GM21360 (cell line): Measurements from ENCODE around the gene MYO15B.

Experiments
- ATAC-seq: cut with Tn5 transposase; IDR thresholded peaks from one replicate; pipeline ENCODE4 v1.9.1; 2021; ENCODE audit warnings: mild to moderate bottlenecking, moderate library complexity; ENCODE audit not compliant: unreplicated experiment

Gene MYO15B

GRCh38 chr17:75558666-75559530 is 28.7 kb upstream of the MYO15B start:
- ATAC-seq: no peak

GRCh38 chr17:75559958-75560533 is 27.6 kb upstream of the MYO15B start:
- ATAC-seq: no peak

GRCh38 chr17:75561927-75562603 is 25.5 kb upstream of the MYO15B start:
- ATAC-seq: no peak

DNA sequence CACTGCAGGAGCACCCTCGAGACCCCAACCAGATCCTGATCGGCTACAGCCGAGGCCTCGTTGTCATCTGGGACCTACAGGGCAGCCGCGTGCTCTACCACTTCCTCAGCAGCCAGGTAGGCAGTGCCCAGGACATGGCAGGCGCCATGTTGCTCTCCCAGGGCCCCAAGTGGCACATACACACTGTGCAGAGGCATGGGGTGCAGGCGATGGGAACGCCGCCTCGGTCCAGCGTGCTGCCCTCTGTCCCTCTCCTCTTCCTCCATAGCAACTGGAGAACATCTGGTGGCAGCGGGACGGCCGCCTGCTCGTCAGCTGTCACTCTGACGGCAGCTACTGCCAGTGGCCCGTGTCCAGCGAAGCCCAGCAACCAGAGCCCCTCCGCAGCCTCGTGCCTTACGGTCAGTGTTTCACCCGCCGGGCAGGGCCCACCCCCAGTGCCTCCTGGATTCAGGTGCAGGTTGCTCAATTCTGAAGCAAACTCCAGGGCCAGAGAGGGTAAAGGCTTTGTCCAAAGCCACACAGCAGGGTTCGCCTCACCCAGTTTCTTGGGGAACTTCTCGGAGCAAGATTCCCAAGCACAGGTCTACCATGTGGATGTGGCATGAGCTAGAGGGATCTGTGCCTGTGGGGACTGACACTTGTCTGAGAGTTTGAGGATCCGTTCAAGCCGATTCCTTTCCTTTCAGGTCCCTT is 24.4 kb upstream of the MYO15B start:
- no peak for ATAC-seq

DNA sequence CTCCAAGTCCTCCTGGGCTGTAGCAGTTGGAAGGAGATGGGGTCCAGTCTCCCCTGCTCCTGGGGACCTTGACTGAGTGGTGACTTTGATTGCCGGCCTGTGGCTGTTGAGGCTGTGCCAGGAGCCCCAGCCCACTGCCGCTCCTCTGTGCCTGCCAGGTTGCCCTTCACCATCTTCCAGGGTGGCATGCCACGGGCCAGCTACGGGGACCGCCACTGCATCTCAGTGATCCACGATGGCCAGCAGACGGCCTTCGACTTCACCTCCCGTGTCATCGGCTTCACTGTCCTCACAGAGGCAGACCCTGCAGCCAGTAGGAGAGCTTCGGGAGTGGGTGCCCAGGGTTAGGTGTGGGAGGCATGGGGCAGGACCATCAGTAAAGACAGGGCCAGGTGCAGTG is 23.4 kb upstream of the MYO15B start:
- no peak for ATAC-seq

DNA sequence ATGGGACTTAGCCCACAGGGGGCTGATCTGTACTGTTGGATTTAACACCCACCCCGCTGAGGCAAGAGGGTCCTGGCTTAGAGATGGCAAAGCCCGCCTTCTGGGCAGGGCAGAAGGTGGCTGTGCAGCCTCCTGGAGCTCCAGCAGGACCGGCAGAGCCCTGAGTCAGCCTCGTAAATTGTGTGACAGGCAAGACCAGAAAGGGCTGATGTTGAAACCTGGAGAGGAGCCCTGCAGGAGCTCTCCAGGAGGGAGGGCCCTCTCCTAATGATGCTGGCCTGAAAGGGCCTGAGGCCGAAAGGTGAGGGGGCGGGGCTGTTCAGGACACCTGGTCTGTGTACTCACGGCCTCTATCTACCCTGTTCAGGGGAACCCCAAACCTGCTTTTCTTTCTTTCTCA is 22.5 kb upstream of the MYO15B start:
- ATAC-seq: no peak

DNA sequence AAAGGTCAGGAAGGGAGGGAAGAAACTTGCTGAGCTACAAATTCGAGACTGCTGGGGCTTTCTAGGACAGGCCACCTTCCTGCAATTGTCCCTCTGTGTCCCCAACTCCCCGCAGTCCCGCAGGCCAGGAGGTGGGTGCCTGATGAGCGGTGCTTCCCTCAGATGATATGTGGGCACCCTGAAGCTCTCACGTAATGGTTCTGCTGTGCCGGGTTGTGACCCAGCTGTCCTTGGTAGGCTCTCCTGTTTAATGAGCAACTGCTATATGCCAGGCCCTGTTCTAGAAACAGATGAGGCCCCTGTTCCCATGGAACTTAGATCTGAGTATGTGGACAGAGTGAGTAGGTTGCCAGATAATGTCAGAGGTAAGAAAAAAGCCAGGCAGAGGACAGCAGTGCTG is 22.0 kb upstream of the MYO15B start:
- no peak for ATAC-seq

DNA sequence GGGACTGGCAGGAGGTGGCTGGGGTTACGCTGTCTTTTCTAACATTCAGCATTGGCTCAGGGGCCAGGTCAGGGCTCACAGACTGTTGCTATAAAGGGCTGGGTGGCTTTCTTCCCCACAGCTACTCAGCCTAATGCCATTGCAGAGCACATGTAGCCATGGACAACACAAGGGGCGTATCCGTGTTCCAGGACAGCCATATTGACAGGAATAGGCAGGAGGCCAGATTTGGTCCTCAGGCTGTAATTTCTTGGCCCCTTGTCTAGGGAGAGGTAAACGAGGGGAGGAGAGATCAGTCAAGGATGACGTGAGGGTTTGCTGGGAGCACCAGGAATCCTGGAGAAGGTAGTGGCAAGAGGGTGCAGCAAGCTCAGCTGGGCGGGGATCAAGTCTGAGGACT is 21.2 kb upstream of the MYO15B start:
- no peak for ATAC-seq

DNA sequence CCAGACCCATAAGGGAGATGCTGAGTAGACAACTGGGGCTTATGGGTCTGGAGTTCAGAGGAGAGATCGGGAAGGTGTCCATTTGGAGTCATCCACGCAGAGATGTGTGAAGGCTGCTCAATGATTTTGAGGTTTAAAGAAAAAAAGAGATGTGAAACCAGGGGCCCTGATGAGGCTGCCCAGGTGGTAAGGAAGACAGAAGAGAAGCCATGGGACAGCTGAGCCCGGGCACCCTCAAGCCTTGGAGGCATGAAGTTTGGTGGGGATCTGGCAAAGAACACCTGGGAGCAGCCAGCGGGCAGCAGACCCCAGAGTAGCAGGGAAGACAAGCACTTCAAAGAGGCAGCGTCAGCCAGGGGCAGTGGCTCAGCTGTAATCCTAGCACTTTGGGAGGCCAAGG is 20.8 kb upstream of the MYO15B start:
- no peak for ATAC-seq

DNA sequence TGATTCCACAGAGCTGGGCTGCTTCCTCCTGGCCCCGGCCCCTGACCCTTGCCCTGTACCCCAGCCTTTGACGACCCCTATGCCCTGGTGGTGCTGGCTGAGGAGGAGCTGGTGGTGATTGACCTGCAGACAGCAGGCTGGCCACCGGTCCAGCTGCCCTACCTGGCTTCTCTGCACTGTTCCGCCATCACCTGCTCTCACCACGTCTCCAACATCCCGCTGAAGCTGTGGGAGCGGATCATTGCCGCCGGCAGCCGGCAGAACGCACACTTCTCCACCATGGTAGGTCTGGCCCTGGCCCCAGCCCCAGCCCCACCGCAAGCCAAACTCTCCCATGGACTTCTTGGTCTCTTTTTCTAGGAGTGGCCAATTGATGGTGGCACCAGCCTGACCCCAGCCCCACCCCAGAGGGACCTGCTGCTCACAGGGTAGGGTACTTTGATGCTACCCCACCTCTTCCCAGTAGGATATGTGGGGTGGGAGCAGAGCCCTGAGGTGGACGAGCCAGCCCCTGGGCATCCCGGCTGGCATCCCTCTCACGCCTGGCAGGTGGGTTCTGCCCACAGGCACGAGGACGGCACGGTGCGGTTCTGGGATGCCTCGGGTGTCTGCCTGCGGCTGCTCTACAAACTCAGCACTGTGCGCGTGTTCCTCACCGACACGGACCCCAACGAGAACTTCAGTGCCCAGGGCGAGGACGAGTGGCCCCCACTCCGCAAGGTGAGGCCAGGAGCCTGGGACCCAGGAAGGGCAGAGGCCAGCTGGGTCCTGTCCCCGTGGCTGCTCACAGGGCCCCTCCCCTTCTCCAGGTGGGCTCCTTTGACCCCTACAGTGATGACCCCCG is 19.0 kb upstream of the MYO15B start:
- no peak for ATAC-seq

DNA sequence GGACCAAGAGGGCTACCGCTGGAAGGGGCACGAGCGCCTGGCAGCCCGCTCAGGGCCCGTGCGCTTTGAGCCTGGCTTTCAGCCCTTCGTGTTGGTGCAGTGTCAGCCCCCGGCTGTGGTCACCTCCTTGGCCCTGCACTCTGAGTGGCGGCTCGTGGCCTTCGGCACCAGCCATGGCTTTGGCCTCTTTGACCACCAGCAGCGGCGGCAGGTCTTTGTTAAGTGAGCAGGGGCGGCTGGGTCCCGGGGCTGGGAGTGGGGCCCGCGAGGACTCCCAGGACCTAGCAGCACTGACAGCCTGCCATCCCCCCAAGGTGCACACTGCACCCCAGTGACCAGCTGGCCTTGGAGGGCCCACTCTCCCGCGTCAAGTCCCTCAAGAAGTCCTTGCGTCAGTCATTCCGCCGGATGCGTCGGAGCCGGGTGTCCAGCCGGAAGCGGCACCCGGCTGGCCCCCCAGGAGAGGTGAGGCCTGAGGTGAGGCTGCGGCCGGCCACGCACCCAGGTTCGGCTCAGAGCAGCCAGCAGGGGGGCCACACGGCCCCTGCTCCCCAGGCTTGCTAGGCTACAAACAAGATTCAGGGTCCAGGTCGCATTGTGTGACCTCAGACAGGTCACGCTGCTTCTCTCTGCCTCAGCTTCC is 17.4 kb upstream of the MYO15B start:
- no peak for ATAC-seq

DNA sequence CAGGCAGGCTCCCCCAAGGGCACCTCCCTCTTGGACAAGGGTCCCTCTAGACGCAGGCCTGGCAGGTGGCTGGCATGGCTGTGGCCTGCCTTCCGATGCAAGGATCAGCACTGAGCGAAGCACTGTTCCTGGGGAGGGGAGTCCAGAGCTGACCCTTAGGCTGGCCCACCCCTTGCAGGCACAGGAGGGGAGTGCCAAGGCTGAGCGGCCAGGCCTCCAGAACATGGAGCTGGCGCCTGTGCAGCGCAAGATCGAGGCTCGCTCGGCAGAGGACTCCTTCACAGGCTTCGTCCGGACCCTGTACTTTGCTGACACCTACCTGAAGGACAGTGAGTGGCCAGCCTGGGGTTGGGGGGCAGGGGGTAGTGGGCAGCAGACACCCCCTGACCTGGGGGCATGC is 16.8 kb upstream of the MYO15B start:
- ATAC-seq: no peak

- ATAC-seq: no peak
These were observed 16.3 kb upstream of the MYO15B start for GRCh38 chr17:75571197-75571884.

GRCh38 chr17:75571885-75572215 is 15.8 kb upstream of the MYO15B start:
- no peak for ATAC-seq

DNA sequence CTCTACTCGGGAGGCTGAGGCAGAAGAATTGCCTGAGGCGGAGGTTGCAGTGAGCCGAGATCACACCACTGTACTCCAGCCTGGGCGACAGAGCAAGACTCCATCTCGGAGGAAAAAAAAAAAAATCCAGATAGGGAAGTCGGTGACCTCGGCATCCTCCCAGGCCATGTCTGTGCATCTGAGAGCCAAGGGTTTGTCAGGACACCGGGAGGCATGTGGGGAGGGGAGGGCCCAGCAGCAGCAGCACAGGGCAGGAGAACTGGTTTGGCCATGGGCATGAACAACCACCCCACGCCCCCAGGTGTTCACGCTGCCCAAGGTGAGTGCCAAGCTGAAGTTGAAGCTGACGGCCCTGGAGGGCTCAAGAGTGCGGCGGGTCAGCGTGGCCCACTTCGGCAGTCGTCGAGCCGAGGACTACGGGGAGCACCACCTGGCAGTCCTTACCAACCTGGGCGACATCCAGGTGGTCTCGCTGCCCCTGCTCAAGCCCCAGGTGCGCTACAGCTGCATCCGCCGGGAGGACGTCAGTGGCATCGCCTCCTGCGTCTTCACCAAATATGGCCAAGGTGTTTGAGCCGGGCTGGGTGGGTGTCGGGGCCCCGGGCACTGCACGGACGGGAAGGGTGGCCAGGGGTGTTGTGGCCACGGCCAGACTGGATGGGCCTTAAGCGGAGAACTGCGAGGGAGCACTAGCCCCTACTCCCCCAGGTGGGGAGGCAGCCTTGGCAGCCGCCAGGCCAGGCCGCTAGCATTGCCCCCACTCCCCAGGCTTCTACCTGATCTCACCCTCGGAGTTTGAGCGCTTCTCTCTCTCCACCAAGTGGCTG is 14.7 kb upstream of the MYO15B start:
- no peak for ATAC-seq

- no peak for ATAC-seq
These were observed 14.1 kb upstream of the MYO15B start for GRCh38 chr17:75573540-75573957.

- no peak for ATAC-seq
These were observed 13.6 kb upstream of the MYO15B start for GRCh38 chr17:75573994-75574393.

GRCh38 chr17:75574404-75575036 is 13.1 kb upstream of the MYO15B start:
- no peak for ATAC-seq
